Gastrocnemius medialis (tissue), 4 donors: ENCODE results near the gene FBLN1. TPM values are rescaled to one million over a fixed set of nuclear protein-coding genes. Genes with fewer than 3 reads are reported as not detected.

Experiments
- ATAC-seq, 2 donors: fragments of 150-250 bp; one replicate each; pipeline ENCODE4 v1.9.1; 2016
- DNase-seq, 2 donors: peaks; one replicate each; pipeline ENCODE4 v3.0.0-alpha.2; 2019
- H3K27ac ChIP-seq, 4 donors: fragments of 200-600 bp; sonication (generic); 1 replicate in 1 of 4; 2 replicates in 3 of 4; pipeline ENCODE4 v1.5.1; 2016 to 2018; ENCODE audit warnings: mild to moderate bottlenecking in 2 of 4, moderate library complexity in 1 of 4
- H3K27me3 ChIP-seq, 3 donors: fragments of 200-600 bp; sonication (generic) in 2 of 3; 1 replicate in 1 of 3; 2 replicates in 2 of 3; pipeline versions ENCODE4 v1.5.1 to v1.6.0; 2016 to 2019; ENCODE audit warnings: mild to moderate bottlenecking in 1 of 3, moderate library complexity in 1 of 3
- H3K36me3 ChIP-seq, 2 donors: fragments of 200-600 bp; sonication (generic) in 1 of 2; one replicate each; pipeline ENCODE4 v1.5.1; 2017 to 2018
- H3K4me1 ChIP-seq, 2 donors: fragments of 200-600 bp; sonication (generic) in 1 of 2; one replicate each; pipeline ENCODE4 v1.5.1; 2016 to 2017; ENCODE audit warnings: mild to moderate bottlenecking in 2 of 2
- H3K4me3 ChIP-seq, 4 donors: fragments of 200-600 bp; sonication (generic) in 3 of 4; 1 replicate in 1 of 4; 2 replicates in 3 of 4; pipeline ENCODE4 v1.5.1; 2016 to 2019; ENCODE audit warnings: mild to moderate bottlenecking in 2 of 4
- H3K9me3 ChIP-seq, 3 donors: fragments of 200-600 bp; sonication (generic) in 2 of 3; 1 replicate in 1 of 3; 2 replicates in 2 of 3; pipeline ENCODE4 v1.5.1; 2016 to 2019
- POLR2A ChIP-seq, 2 donors: fragments of 450-650 bp; IDR thresholded peaks; one replicate each; pipeline ENCODE4 v1.6.1; 2017; ENCODE audit warnings: antibody characterized with exemption in 2 of 2, mild to moderate bottlenecking in 2 of 2, moderate library complexity in 2 of 2
- in situ Hi-C, 4 donors: fragments of 200-750 bp; cut with MboI; loops; one replicate each; pipeline versions ENCODE4 v1.15.0 to v1.8.0; 2017; ENCODE audit warnings: low sequenced_read_pairs in 4 of 4
- intact Hi-C: fragments of 100-400 bp; cut with DNase I; formaldehyde crosslinking; loops from one replicate; pipeline ENCODE4 v1.15.1; 2023; ENCODE audit warnings: low total_unique reads
- total RNA-seq, 4 donors: library from RNA; depleted of rRNA; stranded (reverse); fragments of >200 nt; gene quantifications; one replicate each; pipeline versions ENCODE4 v1.1.0 to v1.2.3, GENCODE V29; 2016
- TF ChIP-seq, protein P1 (sequence below), 5 experiments: fragments of 450-650 bp in 3 of 5; fragments of 200-600 bp in 2 of 5; sonication (generic) in 2 of 5; IDR thresholded peaks in 4 of 5; conservative IDR thresholded peaks in 1 of 5; 1 replicate in 4 of 5; 2 replicates in 1 of 5; pipeline ENCODE4 v1.5.1; 2016 to 2019; ENCODE audit warnings: antibody characterized with exemption in 5 of 5, mild to moderate bottlenecking in 3 of 5, moderate library complexity in 3 of 5

Gene FBLN1
- total RNA-seq, 4 donors from 2014 or later: 12.5 to 37.1 (median 19.2) TPM

DNA sequence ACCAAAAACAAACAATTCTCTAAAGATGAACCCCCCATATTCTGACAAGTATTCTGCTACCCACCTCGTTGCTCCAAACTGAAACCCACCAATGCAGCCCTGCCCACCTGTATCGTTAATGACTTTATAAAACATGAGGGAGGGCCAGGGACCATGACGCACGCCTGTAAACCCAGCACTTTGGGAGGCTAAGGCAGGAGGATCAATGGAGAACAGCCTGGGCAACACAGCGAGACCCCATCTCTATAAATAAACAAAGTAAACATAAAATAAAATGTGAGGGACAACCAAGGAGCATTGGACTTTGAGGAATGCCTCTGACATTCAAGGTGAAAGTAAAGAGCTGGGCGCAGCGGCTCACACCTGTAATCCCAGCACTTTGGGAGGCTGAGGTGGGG lies 129.2 kb downstream of the FBLN1 start:
- Histone ChIP-seq H3K9me3 (no peaks in the 10 kb centered on the region), H3K4me3 (no peak overlapping the region), H3K27ac (no peak overlapping the region), H3K4me1 (no peaks in the 10 kb centered on the region), H3K27me3 (peaks cover 10 to 20% (median 17%) of the 10 kb centered on the region in 3 donors), H3K36me3 (no peaks in the 10 kb centered on the region)
- in situ Hi-C loops: loop anchor here in 2 of 4 donors (10.0 to 25.0 kb wide), 2 partner anchors 57 to 230 kb away; no protein-coding TSS in a partner anchor
- DNase-seq: no peak
- intact Hi-C loops: no loop called here
- no peak for ATAC-seq
- TF ChIP-seq, protein P1, sequence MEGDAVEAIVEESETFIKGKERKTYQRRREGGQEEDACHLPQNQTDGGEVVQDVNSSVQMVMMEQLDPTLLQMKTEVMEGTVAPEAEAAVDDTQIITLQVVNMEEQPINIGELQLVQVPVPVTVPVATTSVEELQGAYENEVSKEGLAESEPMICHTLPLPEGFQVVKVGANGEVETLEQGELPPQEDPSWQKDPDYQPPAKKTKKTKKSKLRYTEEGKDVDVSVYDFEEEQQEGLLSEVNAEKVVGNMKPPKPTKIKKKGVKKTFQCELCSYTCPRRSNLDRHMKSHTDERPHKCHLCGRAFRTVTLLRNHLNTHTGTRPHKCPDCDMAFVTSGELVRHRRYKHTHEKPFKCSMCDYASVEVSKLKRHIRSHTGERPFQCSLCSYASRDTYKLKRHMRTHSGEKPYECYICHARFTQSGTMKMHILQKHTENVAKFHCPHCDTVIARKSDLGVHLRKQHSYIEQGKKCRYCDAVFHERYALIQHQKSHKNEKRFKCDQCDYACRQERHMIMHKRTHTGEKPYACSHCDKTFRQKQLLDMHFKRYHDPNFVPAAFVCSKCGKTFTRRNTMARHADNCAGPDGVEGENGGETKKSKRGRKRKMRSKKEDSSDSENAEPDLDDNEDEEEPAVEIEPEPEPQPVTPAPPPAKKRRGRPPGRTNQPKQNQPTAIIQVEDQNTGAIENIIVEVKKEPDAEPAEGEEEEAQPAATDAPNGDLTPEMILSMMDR (IDR thresholded peaks at IDR 0.05 in 4 of 5, conservative IDR thresholded peaks at IDR 0.05 in 1 of 5): no peak
- TF ChIP-seq POLR2A (IDR thresholded peaks at IDR 0.05): no peak

DNA sequence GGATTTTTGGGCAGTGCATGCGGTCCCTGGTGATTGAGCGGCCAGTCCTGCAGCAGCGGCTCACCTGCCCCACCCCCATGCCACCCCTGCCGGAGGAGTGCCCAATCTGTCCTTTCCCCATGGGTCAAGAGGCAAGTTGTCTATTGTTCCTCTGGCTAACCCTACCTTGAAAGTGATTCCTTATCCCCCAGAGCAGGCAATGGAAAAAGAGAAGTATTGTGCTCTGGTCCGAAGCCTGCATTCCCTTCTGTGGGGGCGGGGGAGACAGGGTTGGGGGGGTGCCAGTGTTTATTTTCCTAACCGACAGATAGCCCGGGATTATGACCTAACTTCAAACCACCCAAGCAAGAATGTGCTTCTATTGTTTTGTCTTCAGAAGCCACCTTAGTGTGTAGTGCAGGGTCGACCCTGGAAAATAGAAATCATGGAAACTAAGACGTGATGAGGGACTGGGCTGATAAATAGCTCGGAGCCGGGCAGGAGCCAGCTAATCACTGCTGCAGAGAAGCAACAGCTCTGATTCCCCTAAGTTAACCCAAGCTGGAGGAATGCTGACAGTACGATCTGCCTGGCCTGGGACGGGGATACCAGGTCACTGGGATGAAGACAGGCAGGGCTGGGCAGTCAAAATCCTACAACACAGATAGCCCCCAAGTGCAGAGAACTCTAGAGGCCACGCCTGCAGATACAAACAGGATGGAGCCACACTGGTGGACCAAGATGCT lies 130.3 kb downstream of the FBLN1 start:
- H3K36me3 ChIP-seq: no peaks in the 10 kb centered on the region
- H3K27me3 ChIP-seq: peaks cover 0 to 17% (median 16%) of the 10 kb centered on the region in 3 donors
- no peak for DNase-seq
- ATAC-seq: no peak
- no peak overlapping the region for H3K27ac ChIP-seq
- H3K4me3 ChIP-seq: no peak overlapping the region
- in situ Hi-C loops (loop anchor here in 2 of 4 donors (10.0 to 25.0 kb wide), 2 partner anchors 58 to 229 kb away; no protein-coding TSS in a partner anchor), intact Hi-C loops (no loop called here)
- H3K4me1 ChIP-seq: no peaks in the 10 kb centered on the region
- H3K9me3 ChIP-seq: no peaks in the 10 kb centered on the region
- TF ChIP-seq, protein P1 (IDR thresholded peaks at IDR 0.05 in 4 of 5, conservative IDR thresholded peaks at IDR 0.05 in 1 of 5): no peak
- TF ChIP-seq POLR2A (IDR thresholded peaks at IDR 0.05): no peak

DNA sequence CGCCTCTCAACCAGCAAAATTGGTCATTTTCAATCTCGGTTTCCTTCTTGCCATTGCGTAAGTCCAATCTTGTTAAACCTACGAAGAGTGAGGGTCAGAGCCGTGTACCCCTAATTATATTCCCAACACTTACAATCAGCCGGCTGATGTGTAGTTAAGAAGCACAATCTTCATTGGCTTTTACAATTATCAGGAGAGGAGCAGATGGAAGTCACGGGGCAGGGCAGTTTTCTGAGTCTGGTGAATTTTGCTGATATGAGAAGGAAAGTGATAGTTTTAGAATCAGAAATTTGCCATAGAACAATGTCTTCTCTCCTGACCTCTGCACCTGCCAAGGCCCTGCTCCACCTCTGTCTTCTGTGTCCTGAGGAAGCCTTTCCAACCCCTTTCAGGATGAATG lies 134.0 kb downstream of the FBLN1 start:
- in situ Hi-C loops: loop anchor here in 2 of 4 donors (10.0 to 25.0 kb wide), 2 partner anchors 62 to 226 kb away; no protein-coding TSS in a partner anchor
- DNase-seq (no peak), ATAC-seq (no peak)
- Histone ChIP-seq H3K4me1 (no peaks in the 10 kb centered on the region), H3K9me3 (no peaks in the 10 kb centered on the region), H3K27me3 (peaks cover 0 to 8% (median 0%) of the 10 kb centered on the region in 3 donors), H3K4me3 (no peak overlapping the region), H3K36me3 (no peaks in the 10 kb centered on the region), H3K27ac (no peak overlapping the region)
- TF ChIP-seq, protein P1 (IDR thresholded peaks at IDR 0.05 in 4 of 5, conservative IDR thresholded peaks at IDR 0.05 in 1 of 5): no peak
- TF ChIP-seq POLR2A (IDR thresholded peaks at IDR 0.05): no peak
- intact Hi-C loops: no loop called here

DNA sequence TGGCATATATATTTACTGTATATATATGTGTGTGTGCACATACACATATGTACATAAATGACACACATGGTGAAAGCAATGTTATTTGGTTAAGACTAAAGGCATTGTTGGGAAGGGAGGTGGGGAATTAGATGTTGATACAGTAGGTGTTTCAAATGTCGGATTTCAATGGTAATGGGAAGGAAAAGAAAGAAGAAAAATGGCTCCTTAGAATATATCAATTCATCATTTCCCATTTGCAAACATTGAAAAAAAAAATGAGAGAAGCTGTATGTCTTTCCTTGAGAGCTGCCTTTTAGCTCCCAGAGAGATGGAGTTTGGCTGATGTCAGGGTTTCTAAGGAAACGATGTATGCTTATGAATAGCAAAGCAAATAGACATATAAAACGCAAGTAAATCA lies 135.5 kb downstream of the FBLN1 start:
- TF ChIP-seq, protein P1 (IDR thresholded peaks at IDR 0.05 in 4 of 5, conservative IDR thresholded peaks at IDR 0.05 in 1 of 5): no peak
- TF ChIP-seq POLR2A (IDR thresholded peaks at IDR 0.05): no peak
- Histone ChIP-seq H3K27ac (no peak overlapping the region), H3K4me1 (no peaks in the 10 kb centered on the region), H3K27me3 (no peaks in the 10 kb centered on the region), H3K4me3 (no peak overlapping the region), H3K9me3 (no peaks in the 10 kb centered on the region), H3K36me3 (no peaks in the 10 kb centered on the region)
- ATAC-seq: no peak
- in situ Hi-C loops (loop anchor here in 2 of 4 donors (10.0 to 25.0 kb wide), 2 partner anchors 63 to 224 kb away; no protein-coding TSS in a partner anchor), intact Hi-C loops (no loop called here)
- no peak for DNase-seq
